K562 treated with DMSO at 1 percent for 24 hours (cell line): ENCODE data around the gene COG6. TPM values are rescaled to one million over a fixed set of nuclear protein-coding genes. Genes with fewer than 3 reads are reported as not detected.

ENCODE experiments used
- total RNA-seq: library from RNA; unstranded; fragments of 300-600 nt; gene quantifications from 2 replicates; pipeline ENCODE4 v1.2.3, GENCODE V29; 2022; ENCODE audit warnings: low read depth; ENCODE audit not compliant: insufficient read depth

The COG6 gene
- total RNA-seq: 6.0 and 10.4 TPM in 2 replicates

DNA sequence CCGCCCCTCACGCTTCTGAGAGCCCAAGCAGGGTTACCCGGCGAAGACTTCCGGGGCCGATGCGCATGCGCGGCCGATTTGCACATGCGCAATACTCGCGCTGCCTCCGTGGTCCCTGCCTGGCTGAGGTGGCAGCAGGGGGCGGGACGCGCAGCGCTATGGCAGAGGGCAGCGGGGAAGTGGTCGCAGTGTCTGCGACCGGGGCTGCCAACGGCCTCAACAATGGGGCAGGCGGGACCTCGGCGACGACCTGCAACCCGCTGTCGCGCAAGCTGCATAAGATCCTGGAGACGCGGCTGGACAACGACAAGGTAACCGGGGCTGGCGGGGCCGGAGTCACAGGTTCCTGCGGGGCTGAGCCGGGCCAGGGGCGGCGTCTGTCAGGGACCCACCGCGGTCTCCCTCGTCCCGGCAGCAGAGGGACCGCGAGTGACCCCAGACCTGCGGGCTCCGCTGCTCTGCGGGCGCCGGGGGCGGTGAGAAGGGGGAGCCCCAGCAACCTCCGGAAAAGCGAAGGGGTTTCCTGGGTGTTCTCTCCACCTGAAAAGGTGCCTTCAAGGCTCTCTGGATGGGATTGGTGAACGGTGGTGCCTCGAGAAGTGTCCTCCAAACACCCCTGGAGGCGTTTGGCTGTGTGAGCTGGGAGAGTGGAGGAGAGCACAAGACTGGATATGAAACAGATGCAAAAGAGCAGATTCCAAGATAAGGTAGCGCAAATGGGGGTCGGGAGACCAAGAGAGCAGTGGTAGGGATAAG lies at the start of gene COG6:
Gene COG6 (plus strand): TSS at position 94 of the 756 bp plus-strand sequence. CDS start 65 bp downstream, at position 159.

Other genes with a start within 250 kb of the COG6 start
- not detected in 2 replicates for gene LHFPL6, start 52.5 kb upstream of the COG6 start, total RNA-seq